Measurements from ENCODE around the gene TAMM41. TPM values are rescaled to one million over a fixed set of nuclear protein-coding genes. Genes with fewer than 3 reads are reported as not detected.

Gene TAMM41
- total RNA-seq, 1 donor from 2014 or later: 13.0 TPM

GRCh38 chr3:11832981-11833905, 13.4 kb downstream of the TAMM41 start:
- Histone ChIP-seq H3K36me3 (peaks cover 75% of the 10 kb centered on the region), H3K9me3 (no peaks in the 10 kb centered on the region), H3K27ac (no peak overlapping the region), H3K4me1 (no peaks in the 10 kb centered on the region), H3K4me3 (no peak overlapping the region), H3K27me3 (no peaks in the 10 kb centered on the region)
- DNase-seq: no peak
- intact Hi-C loops (cut with DNase I): no loop called here
- no peak for ATAC-seq
- TF ChIP-seq, protein P1, sequence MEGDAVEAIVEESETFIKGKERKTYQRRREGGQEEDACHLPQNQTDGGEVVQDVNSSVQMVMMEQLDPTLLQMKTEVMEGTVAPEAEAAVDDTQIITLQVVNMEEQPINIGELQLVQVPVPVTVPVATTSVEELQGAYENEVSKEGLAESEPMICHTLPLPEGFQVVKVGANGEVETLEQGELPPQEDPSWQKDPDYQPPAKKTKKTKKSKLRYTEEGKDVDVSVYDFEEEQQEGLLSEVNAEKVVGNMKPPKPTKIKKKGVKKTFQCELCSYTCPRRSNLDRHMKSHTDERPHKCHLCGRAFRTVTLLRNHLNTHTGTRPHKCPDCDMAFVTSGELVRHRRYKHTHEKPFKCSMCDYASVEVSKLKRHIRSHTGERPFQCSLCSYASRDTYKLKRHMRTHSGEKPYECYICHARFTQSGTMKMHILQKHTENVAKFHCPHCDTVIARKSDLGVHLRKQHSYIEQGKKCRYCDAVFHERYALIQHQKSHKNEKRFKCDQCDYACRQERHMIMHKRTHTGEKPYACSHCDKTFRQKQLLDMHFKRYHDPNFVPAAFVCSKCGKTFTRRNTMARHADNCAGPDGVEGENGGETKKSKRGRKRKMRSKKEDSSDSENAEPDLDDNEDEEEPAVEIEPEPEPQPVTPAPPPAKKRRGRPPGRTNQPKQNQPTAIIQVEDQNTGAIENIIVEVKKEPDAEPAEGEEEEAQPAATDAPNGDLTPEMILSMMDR (IDR thresholded peaks at IDR 0.05): no peak

DNA sequence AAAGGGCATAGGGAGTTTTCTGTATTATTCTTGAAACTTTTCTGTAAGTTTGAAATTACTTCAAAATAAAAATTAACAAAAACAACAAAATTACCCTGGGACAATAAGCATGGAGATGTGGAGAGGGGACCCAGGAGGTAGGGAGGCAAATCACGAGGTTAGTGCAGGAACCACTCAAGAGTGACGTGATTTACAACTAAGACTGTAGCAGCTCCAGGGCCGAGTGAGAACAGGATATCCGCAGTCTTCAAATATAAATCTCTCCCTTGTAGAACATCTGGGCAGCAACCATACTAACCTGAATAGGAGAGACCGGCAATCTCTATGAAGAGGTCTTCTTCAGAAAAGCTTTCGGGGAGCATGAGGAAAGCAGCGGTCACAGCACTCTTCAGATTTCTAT, 17.3 kb downstream of the TAMM41 start:
- no peak overlapping the region for H3K4me3 ChIP-seq

GRCh38 chr3:11826628-11827265, 19.9 kb downstream of the TAMM41 start:
- DNase-seq: no peak
- no peaks in the 10 kb centered on the region for H3K27me3 ChIP-seq
- peaks cover 80% of the 10 kb centered on the region for H3K36me3 ChIP-seq
- TF ChIP-seq, protein P1 (IDR thresholded peaks at IDR 0.05): no peak
- no peak overlapping the region for H3K4me3 ChIP-seq
- H3K4me1 ChIP-seq: no peaks in the 10 kb centered on the region
- ATAC-seq: no peak
- H3K27ac ChIP-seq: no peak overlapping the region
- intact Hi-C loops (cut with DNase I): no loop called here
- no peaks in the 10 kb centered on the region for H3K9me3 ChIP-seq

More for the DNA sequence above, 17.3 kb downstream of the TAMM41 start:
- Histone ChIP-seq H3K9me3 (no peaks in the 10 kb centered on the region), H3K27ac (no peak overlapping the region), H3K4me1 (no peaks in the 10 kb centered on the region), H3K36me3 (peaks cover 92% of the 10 kb centered on the region), H3K27me3 (no peaks in the 10 kb centered on the region)
- TF ChIP-seq, protein P1 (IDR thresholded peaks at IDR 0.05): no peak
- intact Hi-C loops (cut with DNase I): no loop called here
- DNase-seq: no peak
- no peak for ATAC-seq

- TF ChIP-seq, protein P1 (IDR thresholded peaks at IDR 0.05): no peak
- no peak overlapping the region for H3K27ac ChIP-seq
- no peak overlapping the region for H3K4me3 ChIP-seq
- no peak for DNase-seq
- H3K27me3 ChIP-seq: no peaks in the 10 kb centered on the region
- intact Hi-C loops (cut with DNase I): no loop called here
- no peaks in the 10 kb centered on the region for H3K4me1 ChIP-seq
- peaks cover 80% of the 10 kb centered on the region for H3K36me3 ChIP-seq
- no peak for ATAC-seq
- no peaks in the 10 kb centered on the region for H3K9me3 ChIP-seq
Measured at GRCh38 chr3:11825301-11825700, 21.4 kb downstream of the TAMM41 start.

DNA sequence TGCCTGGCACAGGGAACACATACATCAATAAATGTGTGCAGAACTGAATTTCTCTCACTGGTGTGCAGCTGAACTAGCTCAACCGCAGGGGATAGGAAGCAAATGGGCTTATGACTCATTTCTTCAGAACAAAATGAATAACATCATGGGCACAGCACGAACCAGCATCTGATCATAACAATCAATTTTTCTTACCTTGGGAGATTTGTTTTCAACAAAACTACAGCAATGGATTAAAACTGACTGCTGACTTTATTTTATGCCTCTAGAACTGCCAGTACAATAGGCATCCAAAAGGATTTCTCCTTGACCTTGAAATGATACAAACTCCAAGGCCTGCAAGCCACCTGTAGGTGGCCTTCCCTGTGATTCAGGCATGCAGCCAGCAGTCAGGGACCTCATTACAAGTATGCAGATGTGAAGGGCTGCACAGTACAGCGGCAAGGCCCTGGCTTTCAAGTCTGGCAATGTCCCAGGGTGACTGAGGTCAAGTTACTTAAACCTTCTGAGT, 26.1 kb downstream of the TAMM41 start:
- TF ChIP-seq, protein P1 (IDR thresholded peaks at IDR 0.05): no peak
- Histone ChIP-seq H3K36me3 (peaks cover 78% of the 10 kb centered on the region), H3K4me1 (no peaks in the 10 kb centered on the region), H3K4me3 (no peak overlapping the region), H3K27me3 (no peaks in the 10 kb centered on the region), H3K27ac (no peak overlapping the region), H3K9me3 (no peaks in the 10 kb centered on the region)
- ATAC-seq (peak; percentile 54), DNase-seq (no peak)
- intact Hi-C loops (cut with DNase I): no loop called here
